ENCODE results near the gene ATP9B. TPM values are rescaled to one million over a fixed set of nuclear protein-coding genes. Genes with fewer than 3 reads are reported as not detected.
"Not testable (repeated sequence)": the region's sequence is repeated elsewhere in the genome, so short reads cannot be mapped to it uniquely, and the experiment has no call there.

Gene ATP9B
- total RNA-seq, 1 experiment from 2014 or later = 25.5 TPM

GRCh38 chr18:79069717-79070151, 540 bp downstream of the ATP9B start:
- TF ChIP-seq CTCF (IDR thresholded peaks at IDR 0.05; ENCODE audit: unreplicated experiment) = no peak
- DNase-seq (ENCODE audit: unreplicated experiment) = peak; percentile 43
- Mint-ChIP-seq H3K27me3 (ENCODE audit: insufficient read depth, unreplicated experiment) (no peaks in the 10 kb centered on the region), H3K9me3 (ENCODE audit: unreplicated experiment) (peaks cover 23% of the 10 kb centered on the region), H3K36me3 (ENCODE audit: insufficient read depth, unreplicated experiment) (peaks cover 6% of the 10 kb centered on the region), H3K27ac (ENCODE audit: low read depth, unreplicated experiment) (peak overlapping the region; percentile 37), H3K4me3 (ENCODE audit: unreplicated experiment) (peak overlapping the region; percentile 72), H3K4me1 (ENCODE audit: insufficient read depth, unreplicated experiment) (no peaks in the 10 kb centered on the region)
- no TSS peak for BruUV-seq (replicated peaks)
- ChIA-PET POLR2A (interaction anchor here (0.6 to 1.0 kb wide), 4 partner anchors 18 to 1838 kb away, joined by 3 to 5 read pairs (median 4); no protein-coding TSS in a partner anchor), CTCF (interaction anchor here (0.6 kb wide), 2 partner anchors 30 to 44 kb away, joined by 3 to 4 read pairs; no protein-coding TSS in a partner anchor)
- intact Hi-C loops (cut with micrococcal nuclease) = loop anchor here (1.0 kb wide), 1 partner anchor 177 kb away; no protein-coding TSS in a partner anchor

DNA sequence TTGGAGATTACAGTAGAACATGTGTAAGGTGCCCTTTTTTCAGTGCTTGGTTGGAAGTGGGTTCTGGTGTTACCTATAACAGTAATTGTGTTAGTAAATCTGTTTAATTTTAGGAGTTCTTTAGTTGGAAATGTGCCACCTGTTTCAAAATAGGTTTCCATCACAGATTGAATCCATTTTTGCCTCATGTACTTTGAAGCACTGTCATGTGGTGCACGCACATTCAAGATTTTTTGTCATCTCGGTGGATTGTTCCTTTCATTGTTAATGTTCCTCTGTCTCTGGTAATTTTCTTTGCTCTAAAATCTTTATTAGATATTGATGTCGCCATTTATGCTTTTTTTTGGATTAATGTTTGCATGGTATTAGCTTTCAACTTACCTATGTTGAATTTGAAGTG, 1.3 kb downstream of the ATP9B start:
- peaks cover 6% of the 10 kb centered on the region for H3K36me3 Mint-ChIP-seq (ENCODE audit: insufficient read depth, unreplicated experiment)
- DNase-seq (ENCODE audit: unreplicated experiment) = no peak
- H3K27ac Mint-ChIP-seq (ENCODE audit: low read depth, unreplicated experiment) = no peak overlapping the region
- TF ChIP-seq CTCF (IDR thresholded peaks at IDR 0.05; ENCODE audit: unreplicated experiment) = no peak
- peaks cover 22% of the 10 kb centered on the region for H3K9me3 Mint-ChIP-seq (ENCODE audit: unreplicated experiment)
- POLR2A ChIA-PET = interaction anchor here (0.6 to 1.0 kb wide), 4 partner anchors 17 to 1839 kb away, joined by 3 to 5 read pairs (median 4); no protein-coding TSS in a partner anchor
- BruUV-seq (replicated peaks) = no TSS peak
- intact Hi-C loops (cut with micrococcal nuclease) = no loop called here
- no peaks in the 10 kb centered on the region for H3K27me3 Mint-ChIP-seq (ENCODE audit: insufficient read depth, unreplicated experiment)
- H3K4me3 Mint-ChIP-seq (ENCODE audit: unreplicated experiment) = peak overlapping the region; percentile 72
- H3K4me1 Mint-ChIP-seq (ENCODE audit: insufficient read depth, unreplicated experiment) = no peaks in the 10 kb centered on the region
- CTCF ChIA-PET = interaction anchor here (0.6 kb wide), 1 partner anchor 29 kb away, joined by 4 read pairs; no protein-coding TSS in a partner anchor

DNA sequence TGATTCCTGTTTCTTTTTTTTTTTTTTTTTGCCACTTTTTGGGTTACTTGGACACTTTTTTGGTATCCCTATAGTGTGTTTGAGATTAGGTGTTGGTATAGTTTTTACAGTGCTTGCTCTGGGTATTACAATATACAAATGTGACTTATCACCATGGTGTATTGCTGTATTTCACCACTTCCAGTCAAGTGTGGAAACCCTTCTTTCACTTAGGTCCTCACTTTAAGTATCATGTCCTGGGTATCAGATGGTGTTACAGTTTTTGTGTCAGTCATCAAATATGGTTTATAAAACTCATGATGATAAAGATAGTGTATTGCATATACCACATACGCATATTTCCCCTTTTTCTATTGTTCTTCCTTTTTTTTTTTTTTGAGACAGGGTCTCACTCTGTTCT, 1.8 kb downstream of the ATP9B start:
- ChIA-PET CTCF (no interaction called here), POLR2A (no interaction called here)
- no peak for TF ChIP-seq CTCF (IDR thresholded peaks at IDR 0.05; ENCODE audit: unreplicated experiment)
- Mint-ChIP-seq H3K36me3 (ENCODE audit: insufficient read depth, unreplicated experiment) (peaks cover 6% of the 10 kb centered on the region), H3K4me1 (ENCODE audit: insufficient read depth, unreplicated experiment) (no peaks in the 10 kb centered on the region), H3K27me3 (ENCODE audit: insufficient read depth, unreplicated experiment) (no peaks in the 10 kb centered on the region), H3K4me3 (ENCODE audit: unreplicated experiment) (peak overlapping the region; percentile 72), H3K27ac (ENCODE audit: low read depth, unreplicated experiment) (no peak overlapping the region), H3K9me3 (ENCODE audit: unreplicated experiment) (peaks cover 17% of the 10 kb centered on the region)
- intact Hi-C loops (cut with micrococcal nuclease) = no loop called here
- no peak for DNase-seq (ENCODE audit: unreplicated experiment)
- BruUV-seq (replicated peaks) = no TSS peak

GRCh38 chr18:79071503-79072210, 2.5 kb downstream of the ATP9B start:
- H3K27me3 Mint-ChIP-seq (ENCODE audit: insufficient read depth, unreplicated experiment) = no peaks in the 10 kb centered on the region
- intact Hi-C loops (cut with micrococcal nuclease) = no loop called here
- H3K9me3 Mint-ChIP-seq (ENCODE audit: unreplicated experiment) = peaks cover 10% of the 10 kb centered on the region
- H3K4me1 Mint-ChIP-seq (ENCODE audit: insufficient read depth, unreplicated experiment) = no peaks in the 10 kb centered on the region
- no peak for TF ChIP-seq CTCF (IDR thresholded peaks at IDR 0.05; ENCODE audit: unreplicated experiment)
- no peak for DNase-seq (ENCODE audit: unreplicated experiment)
- BruUV-seq (replicated peaks) = no TSS peak
- ChIA-PET CTCF (no interaction called here), POLR2A (no interaction called here)
- H3K36me3 Mint-ChIP-seq (ENCODE audit: insufficient read depth, unreplicated experiment) = peaks cover 6% of the 10 kb centered on the region
- no peak overlapping the region for H3K27ac Mint-ChIP-seq (ENCODE audit: low read depth, unreplicated experiment)
- H3K4me3 Mint-ChIP-seq (ENCODE audit: unreplicated experiment) = peak overlapping the region; percentile 72

GRCh38 chr18:79072655-79073054, 3.5 kb downstream of the ATP9B start:
- H3K27ac Mint-ChIP-seq (ENCODE audit: low read depth, unreplicated experiment); BruUV-seq (replicated peaks); H3K27me3 Mint-ChIP-seq (ENCODE audit: insufficient read depth, unreplicated experiment); POLR2A ChIA-PET; CTCF ChIA-PET; DNase-seq (ENCODE audit: unreplicated experiment); H3K9me3 Mint-ChIP-seq (ENCODE audit: unreplicated experiment); H3K36me3 Mint-ChIP-seq (ENCODE audit: insufficient read depth, unreplicated experiment); intact Hi-C loops (cut with micrococcal nuclease); H3K4me1 Mint-ChIP-seq (ENCODE audit: insufficient read depth, unreplicated experiment); H3K4me3 Mint-ChIP-seq (ENCODE audit: unreplicated experiment): not testable (repeated sequence)
